ENCODE measurements around the gene SCIN.

DNA sequence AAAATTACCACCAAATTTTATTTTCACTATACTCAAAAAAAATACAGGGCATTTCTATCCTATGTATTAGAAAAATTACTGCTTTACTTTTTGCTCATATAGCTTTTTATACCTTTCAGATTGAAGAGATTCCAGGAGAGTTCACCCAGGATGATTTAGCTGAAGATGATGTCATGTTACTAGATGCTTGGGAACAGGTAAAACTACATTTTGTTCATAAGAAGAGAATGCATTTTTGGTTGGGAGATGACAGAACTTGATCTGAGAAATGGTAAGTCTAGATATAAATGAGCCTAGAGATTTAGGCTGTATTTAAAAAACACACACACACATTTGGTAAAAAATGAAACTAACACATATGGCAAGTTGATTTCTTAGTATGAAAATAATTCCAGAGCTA lies 78.8 kb downstream of the SCIN start:
- TF ChIP-seq GATA3 (IDR thresholded peaks at IDR 0.05; ENCODE audit: low read depth, low read length) (no peak), GATA2 (IDR thresholded peaks at IDR 0.05; ENCODE audit: low read depth, low read length) (no peak)

Data from SH-SY5Y (cell line).